ENCODE data around the gene TMIGD1. TPM values are rescaled to one million over a fixed set of nuclear protein-coding genes. Genes with fewer than 3 reads are reported as not detected.

TMIGD1 gene
- total and polyA plus RNA-seq, 2 of the 13 experiments (the other 11 are each of a cell fraction or from before 2014, with no cell fraction given): not detected

- TF ChIP-seq IKZF5 (CRISPR knock-in tag; IDR thresholded peaks at IDR 0.05) (0 out of 2 replicates have a peak, but pooled peaks have one; percentile 15), NKX3-1 (CRISPR knock-in tag; IDR thresholded peaks at IDR 0.05) (0 out of 2 replicates have a peak, but pooled peaks have one; percentile 78), NPAS2 (CRISPR knock-in tag; IDR thresholded peaks at IDR 0.05; ENCODE audit: borderline replicate concordance) (0 out of 2 replicates have a peak, but pooled peaks have one; percentile 43), RARA (CRISPR knock-in tag; IDR thresholded peaks at IDR 0.05) (peak; percentile 17; the same call in 1 of the 2 replicates), TFE3 (CRISPR knock-in tag; IDR thresholded peaks at IDR 0.05) (peak; percentile 45), ZNF329 (CRISPR knock-in tag; IDR thresholded peaks at IDR 0.05; ENCODE audit: low read depth) (0 out of 2 replicates have a peak, but pooled peaks have one; percentile 14), FOSL2 (CRISPR knock-in tag; IDR thresholded peaks at IDR 0.05) (0 out of 2 replicates have a peak, but pooled peaks have one; percentile 24), MLXIP (CRISPR knock-in tag; IDR thresholded peaks at IDR 0.05; ENCODE audit: borderline replicate concordance) (0 out of 2 replicates have a peak, but pooled peaks have one; percentile 70), CSRNP1 (CRISPR knock-in tag; IDR thresholded peaks at IDR 0.05) (peak; percentile 14; the same call in 1 of the 2 replicates), ZNF563 (CRISPR knock-in tag; IDR thresholded peaks at IDR 0.05) (peak; percentile 90), TEF (CRISPR knock-in tag; IDR thresholded peaks at IDR 0.05) (peak; percentile 56; the same call in 1 of the 2 replicates), BRD4 (CRISPR knock-in tag; IDR thresholded peaks at IDR 0.05) (peak; percentile 22; the same call in 1 of the 2 replicates), ZNF232 (CRISPR knock-in tag; IDR thresholded peaks at IDR 0.05; ENCODE audit: borderline replicate concordance) (peak; percentile 88), ZNF879 (CRISPR knock-in tag; IDR thresholded peaks at IDR 0.05) (peak; percentile 80; the same call in 1 of the 2 replicates), NFYB (CRISPR knock-in tag; IDR thresholded peaks at IDR 0.05) (no peak), ZNF740 (CRISPR knock-in tag; IDR thresholded peaks at IDR 0.05) (0 out of 2 replicates have a peak, but pooled peaks have one; percentile 37), MEF2D (CRISPR knock-in tag; IDR thresholded peaks at IDR 0.05) (peak; percentile 65), ZNF33B (CRISPR knock-in tag; IDR thresholded peaks at IDR 0.05) (peak; percentile 70; the same call in 1 of the 2 replicates), KLF13 (CRISPR knock-in tag; IDR thresholded peaks at IDR 0.05) (peak; percentile 52; the same call in 1 of the 2 replicates), NFE2L1 (CRISPR knock-in tag; IDR thresholded peaks at IDR 0.05; ENCODE audit: borderline replicate concordance) (no peak)
Measured at GRCh38 chr17:30378241-30378824, 44.5 kb upstream of the TMIGD1 start (continued).
